Subcutaneous abdominal adipose tissue (tissue), 5 donors: ENCODE results near the gene C1orf105.

Experiments used
- H3K27ac ChIP-seq: one replicate; pipeline ENCODE4 v1.7.0; 2013; ENCODE audit warnings: low read depth, mild to moderate bottlenecking, inconsistent platforms, low read length, moderate library complexity
- H3K27me3 ChIP-seq, 5 donors: one replicate each; pipeline ENCODE4 v1.7.0; 2013; ENCODE audit warnings: low read length in 5 of 5, inconsistent platforms in 1 of 5; ENCODE audit not compliant: control insufficient read depth in 5 of 5, insufficient read depth in 4 of 5
- H3K36me3 ChIP-seq, 5 donors: one replicate each; pipeline ENCODE4 v1.7.0; 2013; ENCODE audit warnings: low read length in 5 of 5; ENCODE audit not compliant: control insufficient read depth in 5 of 5, insufficient read depth in 5 of 5
- H3K4me1 ChIP-seq, 5 donors: one replicate each; pipeline ENCODE4 v1.7.0; 2013; ENCODE audit warnings: low read length in 5 of 5, mild to moderate bottlenecking in 3 of 5, moderate library complexity in 1 of 5; ENCODE audit not compliant: control insufficient read depth in 5 of 5, insufficient read depth in 5 of 5
- H3K4me3 ChIP-seq, 5 donors: one replicate each; pipeline ENCODE4 v1.7.0; 2013; ENCODE audit warnings: low read length in 5 of 5, low read depth in 1 of 5
- H3K9ac ChIP-seq, 5 donors: one replicate each; pipeline ENCODE4 v1.7.0; 2013; ENCODE audit warnings: low read length in 5 of 5, mild to moderate bottlenecking in 4 of 5, moderate library complexity in 3 of 5
- H3K9me3 ChIP-seq, 5 donors: one replicate each; pipeline ENCODE4 v1.7.0; 2013; ENCODE audit warnings: low read length in 5 of 5; ENCODE audit not compliant: control insufficient read depth in 5 of 5
- donor health status: healthy.
- donor health status: healthy.
- donor health status: healthy.
- donor health status: healthy.
- donor health status: healthy.

Gene C1orf105

DNA sequence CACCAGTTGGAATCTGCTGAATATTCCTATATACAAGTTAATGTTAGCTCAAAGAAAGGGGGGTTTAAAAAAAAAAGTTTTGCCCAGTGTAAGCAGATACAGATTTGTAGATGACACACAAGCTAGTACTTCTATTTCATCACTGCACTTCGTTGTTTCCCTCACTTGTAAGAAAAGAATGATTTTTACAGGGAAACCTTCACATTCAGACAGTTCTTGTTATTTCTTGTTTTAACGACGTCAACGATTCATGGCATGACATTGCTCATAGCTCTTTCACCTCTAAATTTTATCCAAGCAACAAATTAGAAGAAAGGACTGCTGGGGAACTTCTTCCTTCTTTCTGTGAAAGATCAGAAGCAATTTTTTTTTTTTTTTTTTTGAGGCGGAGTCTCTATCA lies 25.7 kb upstream of the C1orf105 start:
- H3K36me3 ChIP-seq = no peaks in the 10 kb centered on the region
- no peaks in the 10 kb centered on the region for H3K9me3 ChIP-seq
- H3K4me3 ChIP-seq = no peak overlapping the region
- no peak overlapping the region for H3K27ac ChIP-seq
- no peaks in the 10 kb centered on the region for H3K27me3 ChIP-seq
- H3K4me1 ChIP-seq = peaks cover 0 to 33% (median 23%) of the 10 kb centered on the region in 5 donors
- H3K9ac ChIP-seq = no peak overlapping the region

DNA sequence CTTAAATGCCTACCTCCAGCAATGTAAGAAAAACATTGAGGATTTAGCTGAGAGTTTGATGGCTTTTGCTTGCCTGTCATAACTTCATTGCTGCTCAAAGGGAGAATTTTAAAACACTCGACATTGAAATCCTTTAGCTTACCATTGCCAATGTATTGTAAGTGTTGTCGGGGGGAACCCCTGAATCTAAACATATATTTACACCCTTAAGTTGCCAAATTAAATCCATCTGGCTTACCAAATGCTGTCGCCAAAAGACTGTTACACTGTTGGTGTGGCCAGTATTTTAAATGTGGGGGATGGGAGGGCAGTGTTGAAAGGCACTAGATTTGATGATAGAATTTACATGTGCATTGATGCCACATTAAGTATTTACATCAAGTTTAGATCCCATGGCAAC lies 24.9 kb upstream of the C1orf105 start:
- no peaks in the 10 kb centered on the region for H3K36me3 ChIP-seq
- H3K9me3 ChIP-seq = no peaks in the 10 kb centered on the region
- no peak overlapping the region for H3K4me3 ChIP-seq
- H3K27ac ChIP-seq = no peak overlapping the region
- no peak overlapping the region for H3K9ac ChIP-seq
- H3K27me3 ChIP-seq = no peaks in the 10 kb centered on the region
- peaks cover 0 to 27% (median 19%) of the 10 kb centered on the region in 5 donors for H3K4me1 ChIP-seq

DNA sequence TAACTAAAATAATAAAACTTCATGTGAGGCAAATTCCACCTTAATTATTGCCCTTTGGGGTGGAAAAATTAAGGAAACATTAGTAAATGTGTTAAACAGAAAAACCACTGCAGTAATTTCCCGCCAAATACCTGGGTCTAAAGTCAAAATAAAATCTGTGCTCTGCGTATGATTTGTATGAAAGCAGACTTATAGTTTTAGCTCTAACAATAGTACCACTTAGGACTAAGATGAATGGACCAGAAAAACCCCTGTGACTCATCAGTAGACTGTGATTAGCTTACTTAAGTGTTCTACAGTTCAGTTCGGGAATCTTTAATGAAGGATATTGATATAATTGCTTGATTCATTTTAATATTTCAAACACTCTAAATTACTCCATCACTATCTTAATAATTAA lies 23.3 kb upstream of the C1orf105 start:
- Histone ChIP-seq H3K9me3 (no peaks in the 10 kb centered on the region), H3K27ac (no peak overlapping the region), H3K36me3 (no peaks in the 10 kb centered on the region), H3K27me3 (no peaks in the 10 kb centered on the region), H3K4me1 (peaks cover 0 to 22% (median 10%) of the 10 kb centered on the region in 5 donors), H3K9ac (no peak overlapping the region), H3K4me3 (no peak overlapping the region)

DNA sequence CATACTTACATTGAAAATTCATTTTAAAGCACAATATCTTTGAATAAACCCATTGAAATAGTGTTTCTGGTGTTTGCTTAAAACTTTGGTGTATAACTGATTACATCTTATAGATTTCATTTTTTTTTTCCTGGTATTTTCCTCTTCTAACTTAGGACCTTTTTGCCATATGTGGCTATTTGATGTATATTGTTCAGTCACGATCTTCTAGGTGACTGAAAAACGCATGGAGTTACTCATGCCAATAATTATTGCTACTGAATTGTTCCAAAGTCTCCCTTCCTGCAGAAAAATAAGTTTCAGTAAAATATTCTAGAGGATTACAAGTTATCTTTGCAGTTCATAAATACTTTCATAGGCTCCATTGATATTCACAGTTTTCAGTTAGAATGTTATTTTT lies 22.9 kb upstream of the C1orf105 start:
- H3K27me3 ChIP-seq = no peaks in the 10 kb centered on the region
- H3K4me1 ChIP-seq = peaks cover 0 to 22% (median 10%) of the 10 kb centered on the region in 5 donors
- no peak overlapping the region for H3K4me3 ChIP-seq
- no peak overlapping the region for H3K27ac ChIP-seq
- no peaks in the 10 kb centered on the region for H3K36me3 ChIP-seq
- no peaks in the 10 kb centered on the region for H3K9me3 ChIP-seq
- no peak overlapping the region for H3K9ac ChIP-seq

DNA sequence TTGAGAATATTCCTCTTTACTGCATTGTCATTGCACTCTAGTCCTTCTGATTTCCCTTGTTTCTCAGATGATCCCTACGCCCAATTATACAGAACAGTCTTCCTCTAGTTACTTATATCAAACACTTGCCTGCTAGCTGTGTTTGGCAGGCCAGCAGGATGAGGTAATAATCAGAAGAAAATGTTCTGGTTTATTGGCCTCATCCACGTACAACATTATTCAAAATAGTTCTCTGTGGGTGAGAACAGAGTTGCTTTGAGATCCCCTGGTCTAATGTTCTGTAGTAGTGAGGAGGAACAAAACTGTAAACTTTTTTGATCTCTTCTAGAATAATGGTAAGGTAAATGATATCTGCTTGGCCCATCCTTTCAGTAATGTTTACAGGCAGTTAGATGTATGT lies 22.3 kb upstream of the C1orf105 start:
- Histone ChIP-seq H3K27ac (peak overlapping the region; percentile 84), H3K4me3 (no peak overlapping the region), H3K27me3 (no peaks in the 10 kb centered on the region), H3K36me3 (no peaks in the 10 kb centered on the region), H3K9ac (no peak overlapping the region), H3K9me3 (no peaks in the 10 kb centered on the region), H3K4me1 (peaks cover 0 to 22% (median 10%) of the 10 kb centered on the region in 5 donors)

DNA sequence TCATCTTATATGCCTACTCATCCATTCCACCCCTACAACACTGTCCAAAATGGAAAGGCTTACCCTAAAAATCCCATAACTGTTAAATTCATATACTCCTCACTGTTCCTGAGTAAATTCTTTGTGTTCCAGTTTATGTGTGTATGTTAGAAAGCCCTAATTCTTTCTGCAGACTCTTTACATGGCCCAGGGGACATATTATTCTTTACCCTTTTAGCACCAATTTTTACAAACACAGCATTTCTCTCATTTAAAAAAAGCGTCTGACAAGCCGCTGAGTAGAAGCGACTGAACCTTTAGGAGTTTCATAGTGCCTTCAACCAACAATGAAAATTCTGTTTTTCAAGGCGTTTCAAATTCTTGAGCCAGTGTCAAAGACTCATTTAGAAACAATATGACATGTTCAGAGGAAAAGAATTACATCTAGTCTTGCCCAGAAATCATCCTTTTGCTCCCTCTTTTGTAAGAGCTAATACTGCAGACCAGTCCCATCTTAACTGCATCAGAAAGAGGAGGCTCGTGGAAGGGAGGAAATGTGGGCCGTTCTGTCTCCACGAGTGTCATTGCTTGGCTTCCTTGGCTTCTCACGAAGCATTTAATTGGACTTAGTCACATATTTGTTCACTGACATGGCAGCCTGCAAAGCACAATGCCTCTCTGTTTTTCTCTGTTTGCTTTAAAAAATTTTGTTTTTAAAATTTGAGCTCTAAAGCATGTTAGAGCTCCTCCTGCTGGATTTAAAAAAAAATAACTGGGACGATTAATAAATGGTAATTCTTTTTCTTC lies 21.3 kb upstream of the C1orf105 start:
- Histone ChIP-seq H3K9ac (peak overlapping the region in 1 of 5 donors; percentile 53), H3K27me3 (no peaks in the 10 kb centered on the region), H3K9me3 (no peaks in the 10 kb centered on the region), H3K4me1 (peaks cover 0 to 22% (median 10%) of the 10 kb centered on the region in 5 donors), H3K36me3 (no peaks in the 10 kb centered on the region), H3K27ac (peak overlapping the region; percentile 84), H3K4me3 (peak overlapping the region; percentile 20 to 67 (median 45))

DNA sequence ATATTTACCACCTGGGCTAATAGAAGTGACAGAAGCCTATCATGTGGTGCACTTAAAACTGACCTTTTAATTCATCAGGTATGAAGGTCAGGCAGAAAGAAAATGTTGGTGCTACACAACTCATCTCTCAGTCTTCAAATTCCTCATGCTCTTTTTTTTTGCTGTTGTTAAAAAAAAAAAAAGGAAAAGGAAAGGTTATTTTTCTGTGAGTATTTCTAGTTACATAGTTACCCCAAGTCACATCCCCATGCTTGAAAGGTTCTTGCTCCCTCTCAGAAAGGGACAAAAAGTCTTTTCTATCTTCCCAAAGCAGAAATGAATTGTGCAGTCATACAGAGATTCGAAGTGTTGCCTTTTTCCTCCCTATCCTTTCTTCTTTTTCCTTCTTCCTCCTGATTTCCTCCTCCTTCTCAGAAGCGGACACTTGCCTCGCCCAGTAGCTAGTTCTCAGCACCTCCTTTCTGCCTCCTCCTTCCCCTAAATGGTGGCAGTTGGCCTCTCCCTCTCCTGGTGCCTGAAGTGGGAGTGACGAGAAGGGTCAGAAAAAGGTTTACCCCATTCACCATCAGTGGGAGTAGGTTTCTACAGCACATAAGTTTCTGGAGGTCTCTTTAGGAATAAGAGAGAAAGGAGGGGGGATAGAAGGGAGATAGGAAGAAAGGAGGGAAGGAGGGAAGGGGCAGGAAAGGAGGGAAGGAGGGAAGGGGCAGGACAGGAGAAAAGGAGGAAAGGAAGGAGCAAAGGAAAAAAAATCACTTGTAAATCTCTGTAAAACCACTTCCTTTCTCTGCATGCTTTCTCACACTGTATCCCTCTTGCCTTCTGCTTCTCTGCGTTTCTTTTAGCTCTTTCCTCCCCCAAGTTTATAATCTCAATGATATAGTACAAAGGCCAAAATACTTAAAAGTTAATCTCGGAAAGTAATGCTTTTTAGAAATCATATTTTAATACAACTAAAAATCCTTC lies 20.4 kb upstream of the C1orf105 start:
- Histone ChIP-seq H3K9me3 (no peaks in the 10 kb centered on the region), H3K27me3 (no peaks in the 10 kb centered on the region), H3K9ac (no peak overlapping the region), H3K4me3 (no peak overlapping the region), H3K27ac (no peak overlapping the region), H3K4me1 (peaks cover 0 to 17% (median 10%) of the 10 kb centered on the region in 5 donors), H3K36me3 (no peaks in the 10 kb centered on the region)

DNA sequence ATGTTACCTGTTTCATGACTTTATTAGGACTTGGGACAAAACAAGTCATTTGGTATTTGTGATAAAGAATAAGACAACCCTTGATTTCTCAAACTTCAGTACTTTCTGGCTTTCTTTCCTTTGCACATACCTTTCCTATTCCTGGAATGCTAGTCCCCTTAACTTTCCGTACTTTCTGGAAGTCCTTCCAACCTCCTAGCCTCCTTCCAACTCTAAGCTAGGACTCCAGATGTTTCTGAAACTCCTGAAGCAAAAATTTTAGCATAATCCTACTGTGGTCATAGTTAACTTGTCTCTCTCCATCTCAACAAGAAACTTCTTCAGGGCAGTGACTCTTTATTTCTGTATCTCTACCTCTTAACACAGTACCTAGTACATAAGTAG lies 19.8 kb upstream of the C1orf105 start:
- Histone ChIP-seq H3K9me3 (no peaks in the 10 kb centered on the region), H3K27ac (no peak overlapping the region), H3K36me3 (no peaks in the 10 kb centered on the region), H3K4me1 (peaks cover 0 to 17% (median 10%) of the 10 kb centered on the region in 5 donors), H3K9ac (no peak overlapping the region), H3K27me3 (no peaks in the 10 kb centered on the region), H3K4me3 (no peak overlapping the region)

DNA sequence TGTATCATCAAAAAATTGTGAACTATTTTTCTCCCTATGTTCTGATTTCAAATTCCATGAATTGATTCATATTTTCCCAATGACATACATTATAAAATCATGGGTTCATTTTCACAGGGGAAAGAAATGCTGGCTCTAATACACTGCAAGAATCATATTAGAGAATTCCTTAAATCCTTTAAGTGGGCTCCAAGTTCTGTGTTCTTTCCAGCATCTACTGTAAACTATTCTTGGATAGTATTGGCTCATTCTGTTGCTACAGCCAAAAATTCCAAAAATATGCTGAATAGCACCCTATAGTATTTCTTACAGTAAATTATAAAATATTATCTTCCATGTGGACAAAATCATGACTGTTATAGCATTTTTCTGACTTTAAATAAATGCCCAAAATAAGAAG lies 19.0 kb upstream of the C1orf105 start:
- H3K27me3 ChIP-seq = no peaks in the 10 kb centered on the region
- H3K36me3 ChIP-seq = no peaks in the 10 kb centered on the region
- H3K9me3 ChIP-seq = no peaks in the 10 kb centered on the region
- H3K4me1 ChIP-seq = peaks cover 0 to 17% (median 10%) of the 10 kb centered on the region in 5 donors
- no peak overlapping the region for H3K9ac ChIP-seq
- no peak overlapping the region for H3K27ac ChIP-seq
- no peak overlapping the region for H3K4me3 ChIP-seq

DNA sequence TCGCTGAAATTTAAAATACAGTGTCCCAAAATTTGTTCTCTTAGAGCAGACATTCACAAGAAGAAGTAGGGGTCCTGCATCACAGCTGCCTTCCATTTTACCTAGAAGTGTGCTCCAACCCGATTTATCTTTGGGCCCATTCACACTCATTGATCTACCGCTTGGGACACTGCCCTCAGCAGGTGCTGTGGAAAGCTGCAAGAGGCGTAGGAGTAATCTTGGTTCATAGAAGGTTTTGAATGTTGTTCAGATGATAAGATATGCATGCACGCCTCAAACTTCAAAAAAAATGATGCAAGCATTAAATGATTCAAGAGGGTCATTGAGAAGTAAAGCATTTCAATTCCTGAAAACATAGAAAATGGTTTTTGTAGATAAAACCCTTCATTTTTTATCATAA lies 18.6 kb upstream of the C1orf105 start:
- no peak overlapping the region for H3K27ac ChIP-seq
- no peaks in the 10 kb centered on the region for H3K36me3 ChIP-seq
- peaks cover 0 to 17% (median 10%) of the 10 kb centered on the region in 5 donors for H3K4me1 ChIP-seq
- H3K9me3 ChIP-seq = no peaks in the 10 kb centered on the region
- H3K4me3 ChIP-seq = no peak overlapping the region
- H3K9ac ChIP-seq = no peak overlapping the region
- H3K27me3 ChIP-seq = no peaks in the 10 kb centered on the region
